A549 (cell line): Measurements from ENCODE around the gene AMN. TPM values are rescaled to one million over a fixed set of nuclear protein-coding genes. Genes with fewer than 3 reads are reported as not detected.

ENCODE experiments used
- ATAC-seq, 2 experiments: fragments of 200-7000 bp in 1 of 2; fragments of >200 bp in 1 of 2; cut with Nextera tagmentation in 1 of 2; cut with Tn5 transposase in 1 of 2; 3 replicates each; pipeline versions ENCODE4 v1.8.0 to v1.9.1; 2018 to 2020; ENCODE audit warnings: mild to moderate bottlenecking in 1 of 2, moderate library complexity in 1 of 2
- CTCF ChIA-PET: fragments of 300-600 bp; sonication (Branson Sonifier 250); formaldehyde crosslinking; extraction: SDS; loops from one replicate; lab custom pipeline; 2021; ENCODE audit warnings: antibody characterized with exemption, inconsistent platforms; lab: Yijun Ruan, JAX
- POLR2A ChIA-PET: fragments of 350-600 bp; formaldehyde crosslinking; extraction: SDS; loops from one replicate; lab custom pipeline; 2021; ENCODE audit warnings: antibody characterized with exemption, inconsistent platforms; lab: Yijun Ruan, JAX
- DNase-seq, 2 experiments: peaks; one replicate each; pipeline versions ENCODE4 v3.0.0 to v3.0.0-alpha.2; 2011 to 2016; ENCODE audit warnings: low read depth in 1 of 2, low spot score in 1 of 2
- FAIRE-seq: peaks from 2 replicates; lab custom pipeline; 2011; peaks lifted over from hg19 to GRCh38; lab: Jason Lieb, UNC
- H3K27ac ChIP-seq, 2 experiments: fragments of >200 bp; sonication (Bioruptor Twin); formaldehyde crosslinking; 3 replicates each; pipeline ENCODE4 v1.5.1; 2016 to 2017
- H3K4me1 ChIP-seq: fragments of >200 bp; sonication (Bioruptor Twin); formaldehyde crosslinking; 3 replicates; pipeline ENCODE4 v1.6.1; 2016
- H3K4me2 ChIP-seq: fragments of >200 bp; sonication (Bioruptor Twin); formaldehyde crosslinking; 3 replicates; pipeline ENCODE4 v1.6.1; 2016
- H3K4me3 ChIP-seq: fragments of >200 bp; sonication (Bioruptor Twin); formaldehyde crosslinking; 3 replicates; pipeline ENCODE4 v1.5.1; 2016
- H3K9me3 ChIP-seq: fragments of >200 bp; sonication (Bioruptor Twin); formaldehyde crosslinking; 3 replicates; pipeline ENCODE4 v1.6.1; 2016
- BCL3 ChIP-seq: fragments of >200 bp; sonication (Bioruptor Twin); formaldehyde crosslinking; IDR thresholded peaks from 3 replicates; pipeline ENCODE4 v1.6.1; 2016
- BHLHE40 ChIP-seq: IDR thresholded peaks from 2 replicates; pipeline ENCODE4 v1.6.1; 2012; ENCODE audit warnings: low read depth, low read length, inconsistent platforms
- CBX8 ChIP-seq: fragments of 200-600 bp; sonication (generic); IDR thresholded peaks from 2 replicates; pipeline ENCODE4 v1.6.1; 2016
- CHD2 ChIP-seq: fragments of 150-350 bp; IDR thresholded peaks from 2 replicates; pipeline ENCODE4 v1.6.1; 2014; ENCODE audit warnings: low read length; ENCODE audit not compliant: partially characterized antibody
- E2F6 ChIP-seq: IDR thresholded peaks from 2 replicates; pipeline ENCODE4 v1.6.1; 2012; ENCODE audit warnings: low read depth, borderline replicate concordance
- FOSL2 ChIP-seq, 2 experiments: fragments of 450-650 bp in 1 of 2; fragments of >200 bp in 1 of 2; sonication (Bioruptor Twin) in 1 of 2; formaldehyde crosslinking; IDR thresholded peaks; 2 replicates each; pipeline versions ENCODE4 v1.5.0 to v1.6.1; 2016 to 2020; ENCODE audit warnings: mild to moderate bottlenecking in 1 of 2, moderate library complexity in 1 of 2
- HEYL ChIP-seq: fragments of 250-450 bp; sonication (Bioruptor Pico); IDR thresholded peaks from 2 replicates; pipeline ENCODE4 v1.8.0; 2021; ENCODE audit warnings: mild to moderate bottlenecking, moderate library complexity
- KDM5A ChIP-seq: fragments of 200-600 bp; sonication (generic); IDR thresholded peaks from 2 replicates; pipeline ENCODE4 v1.6.1; 2016; ENCODE audit warnings: antibody characterized with exemption, mild to moderate bottlenecking
- MAZ ChIP-seq: fragments of 150-350 bp; IDR thresholded peaks from 2 replicates; pipeline ENCODE4 v1.6.1; 2014; ENCODE audit warnings: antibody characterized with exemption, low read depth, low read length, borderline replicate concordance
- NFE2L2 ChIP-seq: fragments of 150-350 bp; conservative IDR thresholded peaks from 2 replicates; pipeline ENCODE4 v1.6.1; 2014; ENCODE audit warnings: low read length
- POLR2A ChIP-seq: IDR thresholded peaks from 2 replicates; pipeline ENCODE4 v1.6.1; 2012; ENCODE audit warnings: mild to moderate bottlenecking, low read length
- RAD21 ChIP-seq, 2 experiments: fragments of >200 bp in 1 of 2; sonication (Bioruptor Twin) in 1 of 2; formaldehyde crosslinking in 1 of 2; IDR thresholded peaks in 1 of 2; conservative IDR thresholded peaks in 1 of 2; 2 replicates in 1 of 2; 3 replicates in 1 of 2; pipeline ENCODE4 v1.6.1; 2012 to 2018; ENCODE audit warnings: inconsistent platforms in 1 of 2
- RCOR1 ChIP-seq: fragments of 150-350 bp; IDR thresholded peaks from 2 replicates; pipeline ENCODE4 v1.6.1; 2014; ENCODE audit warnings: antibody characterized with exemption, low read length, low read depth
- RFX5 ChIP-seq: fragments of 450-650 bp; IDR thresholded peaks from 2 replicates; pipeline ENCODE4 v1.7.1; 2014; ENCODE audit warnings: antibody characterized with exemption, mild to moderate bottlenecking, moderate library complexity
- SMC3 ChIP-seq: fragments of >200 bp; sonication (Bioruptor Twin); formaldehyde crosslinking; IDR thresholded peaks from 3 replicates; pipeline ENCODE4 v1.6.1; 2018; ENCODE audit warnings: inconsistent platforms
- ZFP36 ChIP-seq: fragments of 450-650 bp; IDR thresholded peaks from 2 replicates; pipeline ENCODE4 v1.6.1; 2014; ENCODE audit warnings: borderline replicate concordance; ENCODE audit not compliant: partially characterized antibody
- ZNF302 ChIP-seq: fragments of 250-450 bp; sonication (Bioruptor Pico); IDR thresholded peaks from 2 replicates; pipeline ENCODE4 v1.9.0; 2021; ENCODE audit warnings: inconsistent platforms, mild to moderate bottlenecking, moderate library complexity
- WGBS: methylation state at CpG from one replicate; pipeline ENCODE4 v1.1.6; 2017; ENCODE audit errors: missing lambda C conversion rate; 5-methylcytosine and 5-hydroxymethylcytosine counted together
- polyA minus RNA-seq: library from RNA; depleted of rRNA, polyadenylated mRNA; stranded (reverse); fragments of >200 nt; gene quantifications from 2 replicates; pipeline ENCODE4 v1.2.3, GENCODE V29; 2011; rRNA and poly(A)+ RNA removed
- polyA plus RNA-seq, 4 experiments: library from polyadenylated mRNA; depleted of rRNA in 3 of 4; stranded (reverse); fragments of >200 nt; fragmentation: RNase III in 1 of 4; extraction: RNeasy Plus Mini Kit Qiagen cat#74134 plus additional on column Dnase treatment in 1 of 4; gene quantifications; 2 replicates in 3 of 4; 3 replicates in 1 of 4; pipeline ENCODE4 v1.2.3, GENCODE V29; 2011 to 2017
- TF ChIP-seq, protein P1 (sequence below): fragments of 450-650 bp; IDR thresholded peaks from 2 replicates; pipeline ENCODE4 v1.6.1; 2014; ENCODE audit warnings: antibody characterized with exemption
- TF ChIP-seq, protein P2 (sequence below): IDR thresholded peaks from 2 replicates; pipeline ENCODE4 v1.6.1; 2012
- TF ChIP-seq, protein P3 (sequence below): fragments of 150-350 bp; IDR thresholded peaks from 2 replicates; pipeline ENCODE4 v1.6.1; 2014; ENCODE audit warnings: low read depth, mild to moderate bottlenecking, low read length

The AMN gene
- polyA plus RNA-seq (2011; rRNA removed) (0.25 and 0.36 TPM in 2 replicates), polyA plus RNA-seq (2017; fragmentation: RNase III; extraction: RNeasy Plus Mini Kit Qiagen cat#74134 plus additional on column Dnase treatment) (0.46 to 0.67 TPM (median 0.58 TPM) in 3 replicates), polyA minus RNA-seq (0.12 and 0.29 TPM in 2 replicates)
- polyA plus RNA-seq (2012; cell fraction: cytosol; rRNA removed) = 0.26 and 0.63 TPM in 2 replicates
- polyA plus RNA-seq (2012; cell fraction: nucleus; rRNA removed) = 3.4 and 6.2 TPM in 2 replicates

DNA sequence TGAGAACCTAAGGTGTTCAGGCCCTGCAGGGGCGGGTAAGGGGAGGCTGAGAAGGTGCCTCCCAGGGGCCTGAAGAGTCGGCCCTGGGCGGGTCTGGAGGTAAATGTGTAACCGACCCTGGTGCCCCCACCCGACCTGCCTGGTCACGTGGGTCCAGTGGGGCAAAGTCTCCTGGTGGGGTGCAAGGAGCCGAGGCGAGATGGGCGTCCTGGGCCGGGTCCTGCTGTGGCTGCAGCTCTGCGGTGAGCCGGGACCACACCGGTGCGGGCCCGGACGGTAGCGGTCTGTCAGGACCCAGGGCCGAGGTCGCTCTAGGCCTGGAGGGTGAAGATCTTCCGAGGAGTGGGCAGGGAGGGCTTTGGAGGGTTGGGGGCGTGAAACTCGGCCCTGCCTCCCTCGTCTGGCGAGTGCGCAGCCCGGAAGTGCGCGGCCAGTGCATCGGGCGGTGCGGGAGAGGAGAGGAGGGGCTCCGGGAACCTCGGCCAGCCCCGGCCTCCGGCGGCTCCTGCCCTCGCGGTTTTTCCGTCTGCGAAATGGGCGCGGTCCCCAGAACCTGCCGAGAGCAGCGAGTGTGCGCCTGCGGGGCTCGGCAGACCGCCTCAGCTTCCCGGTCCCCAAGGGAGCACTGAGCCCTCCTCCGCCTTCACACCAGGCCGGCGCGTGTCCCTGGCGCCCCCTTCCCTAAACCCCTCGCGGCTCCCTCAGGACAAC is at the start of gene AMN:
TSS of gene AMN (plus strand) at position 174 of the 711 bp plus-strand sequence. CDS start at position 200, 26 bp downstream.
- Histone ChIP-seq H3K4me2 (peak within 1 kb of the TSS; percentile 94), H3K4me3 (peak within 1 kb of the TSS; percentile 47), H3K27ac (peak within 1 kb of the TSS; percentile 53 to 75; a peak in 5 of 6 replicates), H3K4me1 (peaks cover 8% of the 10 kb centered on the region), H3K9me3 (no peaks in the 10 kb centered on the region)
- ATAC-seq (peak; percentile 35 to 63), FAIRE-seq (no peak), DNase-seq (peak; percentile 27 to 40)
- POLR2A ChIA-PET = no interaction called here
- CTCF ChIA-PET = interaction anchor here (1.0 kb wide), 1 partner anchor 10 kb away, joined by 3 read pairs; no protein-coding TSS in a partner anchor
- WGBS = 23% methylated on average over 38 of the region's 56 CpGs
- TF ChIP-seq, protein P1, sequence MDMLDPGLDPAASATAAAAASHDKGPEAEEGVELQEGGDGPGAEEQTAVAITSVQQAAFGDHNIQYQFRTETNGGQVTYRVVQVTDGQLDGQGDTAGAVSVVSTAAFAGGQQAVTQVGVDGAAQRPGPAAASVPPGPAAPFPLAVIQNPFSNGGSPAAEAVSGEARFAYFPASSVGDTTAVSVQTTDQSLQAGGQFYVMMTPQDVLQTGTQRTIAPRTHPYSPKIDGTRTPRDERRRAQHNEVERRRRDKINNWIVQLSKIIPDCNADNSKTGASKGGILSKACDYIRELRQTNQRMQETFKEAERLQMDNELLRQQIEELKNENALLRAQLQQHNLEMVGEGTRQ = 0 out of 2 replicates have a peak, but pooled peaks have one; percentile 22
- 0 out of 2 replicates have a peak, but pooled peaks have one; percentile 7 for TF ChIP-seq POLR2A
- no peak for TF ChIP-seq E2F6

DNA sequence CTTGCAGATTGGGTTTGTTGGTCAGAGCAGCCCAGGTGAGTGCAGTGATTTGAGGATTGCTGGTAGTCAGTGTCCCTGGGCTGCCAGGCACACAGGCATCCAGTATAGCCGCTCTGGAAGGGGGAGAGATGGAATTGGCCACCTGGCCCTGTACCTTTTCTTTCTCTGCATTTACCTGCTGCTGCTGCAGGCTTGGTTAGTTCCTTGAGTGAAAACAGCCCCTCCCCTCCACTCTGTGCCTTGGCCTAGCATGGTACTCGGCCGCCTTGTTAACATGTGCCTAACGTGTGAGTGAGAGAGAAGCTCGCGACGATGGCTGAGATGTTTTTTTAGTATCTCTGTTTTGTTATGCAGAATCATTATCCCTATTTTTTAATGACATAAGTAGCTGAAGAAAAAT is 49.3 kb upstream of the AMN start:
- TF ChIP-seq RAD21 (conservative IDR thresholded peaks at IDR 0.05 in 1 of 2, IDR thresholded peaks at IDR 0.05 in 1 of 2) = no peak
- TF ChIP-seq RFX5 = no peak
- TF ChIP-seq, protein P2, sequence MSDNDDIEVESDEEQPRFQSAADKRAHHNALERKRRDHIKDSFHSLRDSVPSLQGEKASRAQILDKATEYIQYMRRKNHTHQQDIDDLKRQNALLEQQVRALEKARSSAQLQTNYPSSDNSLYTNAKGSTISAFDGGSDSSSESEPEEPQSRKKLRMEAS = no peak
- TF ChIP-seq ZNF302 (CRISPR knock-in tag) = no peak
- no peak for TF ChIP-seq HEYL (CRISPR knock-in tag)
- TF ChIP-seq RCOR1 = no peak
- TF ChIP-seq, protein P1 = no peak
- no peak for TF ChIP-seq BCL3
- no peak for TF ChIP-seq BHLHE40
- no peak for TF ChIP-seq CBX8
- no peak for TF ChIP-seq E2F6
- no peak for TF ChIP-seq FOSL2 (IDR thresholded peaks at IDR 0.05)
- no peak for TF ChIP-seq FOSL2 (CRISPR knock-in tag; IDR thresholded peaks at IDR 0.05)
- TF ChIP-seq KDM5A = no peak
- no peak for TF ChIP-seq MAZ
- TF ChIP-seq CHD2 = no peak
- TF ChIP-seq NFE2L2 = no peak
- TF ChIP-seq, protein P3, sequence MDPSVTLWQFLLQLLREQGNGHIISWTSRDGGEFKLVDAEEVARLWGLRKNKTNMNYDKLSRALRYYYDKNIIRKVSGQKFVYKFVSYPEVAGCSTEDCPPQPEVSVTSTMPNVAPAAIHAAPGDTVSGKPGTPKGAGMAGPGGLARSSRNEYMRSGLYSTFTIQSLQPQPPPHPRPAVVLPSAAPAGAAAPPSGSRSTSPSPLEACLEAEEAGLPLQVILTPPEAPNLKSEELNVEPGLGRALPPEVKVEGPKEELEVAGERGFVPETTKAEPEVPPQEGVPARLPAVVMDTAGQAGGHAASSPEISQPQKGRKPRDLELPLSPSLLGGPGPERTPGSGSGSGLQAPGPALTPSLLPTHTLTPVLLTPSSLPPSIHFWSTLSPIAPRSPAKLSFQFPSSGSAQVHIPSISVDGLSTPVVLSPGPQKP = no peak
- no peak for TF ChIP-seq SMC3
- no peak for TF ChIP-seq ZFP36
- DNase-seq (no peak), FAIRE-seq (no peak), ATAC-seq (no peak; a peak in 1 of 6 replicates)
- Histone ChIP-seq H3K4me1 (peaks cover 13% of the 10 kb centered on the region), H3K9me3 (no peaks in the 10 kb centered on the region), H3K27ac (no peak overlapping the region), H3K4me2 (peak overlapping the region; percentile 26; the same call in 2 of the 3 replicates), H3K4me3 (no peak overlapping the region)
- ChIA-PET POLR2A (no interaction called here), CTCF (no interaction called here)
- WGBS = 95% methylated on average over 7 of the region's 7 CpGs
